Measurements from ENCODE around the gene HOXA4.

HOXA4 gene

DNA sequence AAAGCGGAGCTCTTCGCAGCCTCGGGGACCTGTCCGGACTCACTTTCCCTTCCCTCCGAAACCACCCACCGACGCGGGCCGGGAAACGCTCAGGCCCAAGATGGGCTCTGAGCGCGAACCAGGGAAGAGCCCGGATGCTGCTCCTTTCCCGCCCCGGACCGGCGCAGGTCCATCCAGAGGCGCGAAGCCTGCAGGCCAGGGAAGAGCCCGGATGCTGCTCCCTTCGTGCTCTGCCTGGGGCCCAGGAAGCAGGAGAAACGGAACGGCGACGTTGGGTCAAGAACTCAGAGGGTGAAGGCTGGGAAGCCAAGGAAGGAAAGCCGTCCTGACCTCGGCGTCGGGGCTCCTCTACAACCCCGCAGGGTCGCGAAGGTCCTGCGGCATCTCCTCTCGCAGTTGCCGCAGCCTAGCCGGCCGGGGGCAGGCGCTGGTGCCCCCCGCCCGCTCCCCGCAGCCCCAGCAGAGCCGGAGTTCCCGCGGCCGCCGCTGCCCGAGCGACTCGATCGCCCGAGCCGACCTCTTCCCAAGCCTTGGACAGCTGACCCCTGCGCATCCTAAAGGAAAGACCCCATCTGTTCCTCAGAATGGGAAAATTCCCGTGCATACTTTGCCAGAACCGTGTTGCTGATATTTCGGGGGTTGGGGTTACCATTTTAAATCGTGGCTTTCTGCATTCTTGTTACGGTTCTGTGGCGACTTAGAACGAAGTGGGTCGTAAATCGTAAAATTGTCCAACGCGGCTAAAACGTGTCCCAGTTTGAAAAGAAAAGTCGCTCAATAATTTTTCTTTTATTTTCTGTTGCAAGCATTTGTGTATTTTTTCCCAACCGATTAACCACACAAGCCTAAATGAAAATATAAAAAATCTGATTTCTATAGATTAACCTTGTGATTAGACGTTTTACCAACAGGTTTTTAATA is 42.3 kb downstream of the HOXA4 start:
- DNase-seq = no peak

DNA sequence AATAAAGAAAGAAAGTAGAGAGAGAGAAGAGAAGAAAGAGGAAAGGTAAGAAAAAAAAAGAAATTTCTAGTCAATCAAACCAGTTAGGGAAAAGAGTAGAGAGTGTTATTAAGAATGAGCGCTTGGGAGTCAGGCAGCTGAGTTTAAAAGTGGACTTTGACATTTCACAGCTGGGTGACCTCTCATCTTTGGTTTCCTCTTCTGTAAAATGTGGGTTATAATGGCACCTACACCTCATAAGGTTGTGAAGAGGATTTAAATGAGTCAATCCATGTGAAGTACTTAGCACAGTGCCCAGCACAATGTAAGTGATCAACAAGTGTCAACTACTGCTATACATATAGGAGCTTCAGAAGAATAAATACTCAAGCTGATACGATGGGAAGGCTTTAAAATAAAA is 46.9 kb downstream of the HOXA4 start:
- no peak for DNase-seq

- no peak for DNase-seq
Measured at GRCh38 chr7:27082171-27082570, 48.4 kb downstream of the HOXA4 start.

- DNase-seq = no peak
Measured at GRCh38 chr7:27080844-27081436, 49.6 kb downstream of the HOXA4 start.

- no peak for DNase-seq
Measured at GRCh38 chr7:27079234-27079975, 51.2 kb downstream of the HOXA4 start.

DNA sequence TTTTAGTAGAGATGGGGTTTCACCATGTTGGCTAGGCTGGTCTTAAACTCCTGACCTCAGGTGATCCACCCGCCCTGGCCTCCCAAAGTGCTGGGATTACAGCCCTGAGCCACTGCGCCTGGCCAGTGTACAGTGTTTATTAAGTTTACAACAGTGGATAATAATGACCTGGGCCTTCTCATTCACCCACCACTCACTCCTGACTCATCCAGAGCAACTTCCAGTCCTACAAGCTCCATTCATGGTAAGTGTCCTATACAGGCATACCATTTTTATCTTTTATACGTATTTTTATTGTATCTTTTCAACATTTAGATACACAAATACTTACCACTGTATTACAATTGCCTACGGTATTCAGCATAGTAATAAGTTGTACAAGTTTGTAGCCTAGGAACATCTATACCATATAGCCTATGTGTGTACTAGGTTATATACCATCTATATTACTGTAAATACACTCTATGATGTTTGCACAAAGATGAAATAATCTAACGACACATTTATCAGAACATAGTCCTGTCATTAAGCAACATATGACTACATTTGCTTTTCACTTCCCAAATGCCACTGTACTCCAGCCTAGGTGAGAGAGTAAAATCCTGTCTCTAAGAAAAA is 51.8 kb downstream of the HOXA4 start:
- DNase-seq = no peak
